ENCODE measurements around the gene RPUSD4. TPM values are rescaled to one million over a fixed set of nuclear protein-coding genes. Genes with fewer than 3 reads are reported as not detected.

Gene RPUSD4
- total and polyA plus RNA-seq, 7 experiments from 2014 or later = 15.4 to 49.6 (median 33.8) TPM

Other genes with a start within 250 kb of the RPUSD4 start
- gene CDON, start 148.8 kb downstream of the RPUSD4 start, total RNA-seq = 1 to 10 TPM; 1.5 to 4.8 (median 2.3) TPM
- under 1 TPM; 0.24 to 0.69 TPM for gene CDON, start 148.8 kb downstream of the RPUSD4 start, polyA plus RNA-seq
- 10 to 100 TPM in 3 of 5 experiments, 1 to 10 TPM in 2; 4.0 to 10.9 (median 10.5) TPM for gene FAM118B, start 132 bp upstream of the RPUSD4 start, total RNA-seq
- gene FAM118B, start 132 bp upstream of the RPUSD4 start, polyA plus RNA-seq = 10 to 100 TPM; 12.2 to 14.7 TPM
- 100 to 1,000 TPM; 141 to 179 (median 150) TPM for gene SRPRA, start 57.2 kb upstream of the RPUSD4 start, total RNA-seq
- 100 to 1,000 TPM in 1 of 2 donors, 10 to 100 TPM in 1; 81.6 to 144 TPM for gene SRPRA, start 57.2 kb upstream of the RPUSD4 start, polyA plus RNA-seq
- 10 to 100 TPM; 27.5 to 42.7 (median 35.5) TPM for gene FOXRED1, start 57.5 kb upstream of the RPUSD4 start, total RNA-seq
- 10 to 100 TPM; 20.4 to 26.1 TPM for gene FOXRED1, start 57.5 kb upstream of the RPUSD4 start, polyA plus RNA-seq
- gene TIRAP, start 71.4 kb upstream of the RPUSD4 start, total RNA-seq = 10 to 100 TPM; 12.9 to 21.5 (median 17.9) TPM
- 10 to 100 TPM in 1 of 2 donors, 1 to 10 TPM in 1; 9.6 to 15.3 TPM for gene TIRAP, start 71.4 kb upstream of the RPUSD4 start, polyA plus RNA-seq
- gene DCPS, start 92.4 kb upstream of the RPUSD4 start, total RNA-seq = 10 to 100 TPM; 11.0 to 37.2 (median 17.4) TPM
- gene DCPS, start 92.4 kb upstream of the RPUSD4 start, polyA plus RNA-seq = 10 to 100 TPM; 37.9 to 39.2 TPM
- gene ST3GAL4, start 144.0 kb upstream of the RPUSD4 start, total RNA-seq = 10 to 100 TPM in 1 of 5 experiments, 1 to 10 TPM in 4; 2.7 to 13.4 (median 4.7) TPM
- gene ST3GAL4, start 144.0 kb upstream of the RPUSD4 start, polyA plus RNA-seq = 1 to 10 TPM; 4.0 to 4.1 TPM